Measurements from ENCODE around the gene PLPPR1.

Gene PLPPR1

GRCh38 chr9:101235105-101235866, 206.8 kb downstream of the PLPPR1 start:
- TF ChIP-seq GATA2 (IDR thresholded peaks at IDR 0.05; ENCODE audit: low read depth, low read length) (no peak), GATA3 (IDR thresholded peaks at IDR 0.05; ENCODE audit: low read depth, low read length) (no peak)

- TF ChIP-seq GATA3 (IDR thresholded peaks at IDR 0.05; ENCODE audit: low read depth, low read length) (no peak), GATA2 (IDR thresholded peaks at IDR 0.05; ENCODE audit: low read depth, low read length) (no peak)
These were observed 214.1 kb downstream of the PLPPR1 start for GRCh38 chr9:101242651-101243050.

GRCh38 chr9:101246691-101247090, 218.2 kb downstream of the PLPPR1 start:
- TF ChIP-seq GATA2 (IDR thresholded peaks at IDR 0.05; ENCODE audit: low read depth, low read length): no peak

- no peak for TF ChIP-seq GATA2 (IDR thresholded peaks at IDR 0.05; ENCODE audit: low read depth, low read length)
- no peak for TF ChIP-seq GATA3 (IDR thresholded peaks at IDR 0.05; ENCODE audit: low read depth, low read length)
These were observed 218.8 kb downstream of the PLPPR1 start for GRCh38 chr9:101247297-101247696.

GRCh38 chr9:101254733-101255433, 226.4 kb downstream of the PLPPR1 start:
- no peak for TF ChIP-seq GATA3 (IDR thresholded peaks at IDR 0.05; ENCODE audit: low read depth, low read length)
- TF ChIP-seq GATA2 (IDR thresholded peaks at IDR 0.05; ENCODE audit: low read depth, low read length): no peak

- TF ChIP-seq GATA3 (IDR thresholded peaks at IDR 0.05; ENCODE audit: low read depth, low read length): no peak
- no peak for TF ChIP-seq GATA2 (IDR thresholded peaks at IDR 0.05; ENCODE audit: low read depth, low read length)
These were observed 236.2 kb downstream of the PLPPR1 start for GRCh38 chr9:101264727-101265126.

GRCh38 chr9:101265261-101265660, 236.7 kb downstream of the PLPPR1 start:
- no peak for TF ChIP-seq GATA3 (IDR thresholded peaks at IDR 0.05; ENCODE audit: low read depth, low read length)

GRCh38 chr9:101268426-101268825, 239.9 kb downstream of the PLPPR1 start:
- no peak for TF ChIP-seq GATA2 (IDR thresholded peaks at IDR 0.05; ENCODE audit: low read depth, low read length)
- TF ChIP-seq GATA3 (IDR thresholded peaks at IDR 0.05; ENCODE audit: low read depth, low read length): no peak

- TF ChIP-seq GATA3 (IDR thresholded peaks at IDR 0.05; ENCODE audit: low read depth, low read length) (no peak), GATA2 (IDR thresholded peaks at IDR 0.05; ENCODE audit: low read depth, low read length) (no peak)
These were observed 241.2 kb downstream of the PLPPR1 start for GRCh38 chr9:101269591-101270283.

GRCh38 chr9:101270302-101270701, 241.8 kb downstream of the PLPPR1 start:
- TF ChIP-seq GATA3 (IDR thresholded peaks at IDR 0.05; ENCODE audit: low read depth, low read length) (no peak), GATA2 (IDR thresholded peaks at IDR 0.05; ENCODE audit: low read depth, low read length) (no peak)

GRCh38 chr9:101271102-101271501, 242.6 kb downstream of the PLPPR1 start:
- TF ChIP-seq GATA3 (IDR thresholded peaks at IDR 0.05; ENCODE audit: low read depth, low read length) (no peak), GATA2 (IDR thresholded peaks at IDR 0.05; ENCODE audit: low read depth, low read length) (no peak)

GRCh38 chr9:101274971-101275768, 246.6 kb downstream of the PLPPR1 start:
- TF ChIP-seq GATA2 (IDR thresholded peaks at IDR 0.05; ENCODE audit: low read depth, low read length) (no peak), GATA3 (IDR thresholded peaks at IDR 0.05; ENCODE audit: low read depth, low read length) (no peak)

- TF ChIP-seq GATA3 (IDR thresholded peaks at IDR 0.05; ENCODE audit: low read depth, low read length) (no peak), GATA2 (IDR thresholded peaks at IDR 0.05; ENCODE audit: low read depth, low read length) (no peak)
These were observed 247.3 kb downstream of the PLPPR1 start for GRCh38 chr9:101275769-101276250.

- no peak for TF ChIP-seq GATA3 (IDR thresholded peaks at IDR 0.05; ENCODE audit: low read depth, low read length)
- no peak for TF ChIP-seq GATA2 (IDR thresholded peaks at IDR 0.05; ENCODE audit: low read depth, low read length)
These were observed 271.4 kb downstream of the PLPPR1 start for GRCh38 chr9:101299901-101300300.
